ENCODE data around the gene ITGA7.

- TF ChIP-seq CTCF (IDR thresholded peaks at IDR 0.05 in 4 of 5, conservative IDR thresholded peaks at IDR 0.05 in 1 of 5) (no peak), POLR2A (IDR thresholded peaks at IDR 0.05) (no peak)
These were observed 53.0 kb downstream of the ITGA7 start for GRCh38 chr12:55654511-55655214.
